Suprapubic skin (tissue), 4 donors: ENCODE results near the gene DRC3. TPM values are rescaled to one million over a fixed set of nuclear protein-coding genes. Genes with fewer than 3 reads are reported as not detected.

Experiments used
- DNase-seq, 2 donors: peaks; one replicate each; pipeline ENCODE4 v3.0.0-alpha.2; 2019; ENCODE audit warnings: low spot score in 2 of 2
- H3K27ac ChIP-seq: fragments of 200-600 bp; sonication (generic); one replicate; pipeline ENCODE4 v1.5.1; 2019
- H3K27me3 ChIP-seq: fragments of 200-600 bp; sonication (generic); one replicate; pipeline ENCODE4 v1.5.1; 2019
- H3K36me3 ChIP-seq: fragments of 200-600 bp; sonication (generic); one replicate; pipeline ENCODE4 v1.5.1; 2019
- H3K4me1 ChIP-seq: fragments of 200-600 bp; sonication (generic); one replicate; pipeline ENCODE4 v1.5.1; 2019
- H3K4me3 ChIP-seq: fragments of 200-600 bp; sonication (generic); one replicate; pipeline ENCODE4 v1.5.1; 2019; ENCODE audit warnings: mild to moderate bottlenecking
- H3K9me3 ChIP-seq: fragments of 200-600 bp; sonication (generic); one replicate; pipeline ENCODE4 v1.5.1; 2019
- EP300 ChIP-seq: sonication (generic); formaldehyde crosslinking; IDR thresholded peaks from one replicate; pipeline ENCODE4 v1.6.1; 2017; ENCODE audit warnings: antibody characterized with exemption
- POLR2A ChIP-seq, 2 donors: fragments of 450-650 bp; IDR thresholded peaks; one replicate each; pipeline ENCODE4 v1.6.1; 2017; ENCODE audit warnings: antibody characterized with exemption in 2 of 2, mild to moderate bottlenecking in 2 of 2, moderate library complexity in 2 of 2
- POLR2AphosphoS5 ChIP-seq, 3 donors: sonication (generic); formaldehyde crosslinking; IDR thresholded peaks; one replicate each; pipeline ENCODE4 v1.6.1; 2017; ENCODE audit warnings: antibody characterized with exemption in 3 of 3
- WGBS: methylation state at CpG from one replicate; pipeline ENCODE4 v1.1.5; 2018; 5-methylcytosine and 5-hydroxymethylcytosine counted together
- total RNA-seq, 4 donors: library from RNA; depleted of rRNA; stranded (reverse); fragments of >200 nt; gene quantifications; one replicate each; pipeline ENCODE4 v1.1.0, GENCODE V29; 2016
- TF ChIP-seq, protein P1 (sequence below), 2 donors: fragments of 200-600 bp in 1 of 2; fragments of 450-650 bp in 1 of 2; sonication (generic) in 1 of 2; IDR thresholded peaks; one replicate each; pipeline ENCODE4 v1.5.1; 2016 to 2019; ENCODE audit warnings: antibody characterized with exemption in 2 of 2, mild to moderate bottlenecking in 1 of 2, moderate library complexity in 1 of 2

DRC3 gene
- total RNA-seq, 4 donors from 2014 or later: 2.0 to 10.6 (median 5.5) TPM

DNA sequence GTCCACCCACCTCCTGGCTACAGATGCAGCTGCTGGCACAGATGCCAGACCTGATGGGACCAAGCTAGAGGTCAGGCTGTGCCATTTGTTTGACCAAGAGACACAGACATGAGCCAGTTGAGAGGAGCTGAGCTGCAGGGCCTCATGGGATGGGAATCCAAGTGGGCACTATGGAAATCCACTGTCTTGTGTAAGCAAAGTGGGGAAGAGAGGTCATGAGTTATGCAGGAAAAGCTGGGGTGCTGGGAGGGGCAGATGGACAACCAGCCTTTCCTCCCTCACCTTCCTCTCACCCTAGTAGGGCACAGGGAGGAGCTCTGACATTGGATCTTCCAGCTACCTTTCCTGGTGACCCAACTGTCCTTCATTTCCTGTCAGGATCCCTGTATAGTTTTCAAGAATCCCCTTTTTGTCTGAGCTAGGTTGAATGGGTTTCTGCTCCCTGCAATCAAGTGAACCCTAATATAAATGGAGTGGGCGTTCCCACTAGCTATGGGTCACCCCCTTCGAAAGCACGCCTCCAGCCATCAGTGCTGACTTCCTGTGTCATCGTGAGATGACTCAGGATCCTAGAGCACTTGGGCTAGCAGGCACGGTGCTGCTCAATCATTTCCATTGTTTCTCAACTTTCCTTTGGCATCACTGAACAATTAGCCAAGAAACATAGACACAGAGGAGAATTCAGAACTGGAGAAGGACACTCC lies 52.7 kb downstream of the DRC3 start:
- Histone ChIP-seq H3K9me3 (no peaks in the 10 kb centered on the region), H3K4me1 (peaks cover 30% of the 10 kb centered on the region), H3K27me3 (no peaks in the 10 kb centered on the region), H3K36me3 (peaks cover 15% of the 10 kb centered on the region), H3K27ac (no peak overlapping the region), H3K4me3 (no peak overlapping the region)
- WGBS: 42% methylated on average over 5 of the region's 5 CpGs
- TF ChIP-seq, protein P1, sequence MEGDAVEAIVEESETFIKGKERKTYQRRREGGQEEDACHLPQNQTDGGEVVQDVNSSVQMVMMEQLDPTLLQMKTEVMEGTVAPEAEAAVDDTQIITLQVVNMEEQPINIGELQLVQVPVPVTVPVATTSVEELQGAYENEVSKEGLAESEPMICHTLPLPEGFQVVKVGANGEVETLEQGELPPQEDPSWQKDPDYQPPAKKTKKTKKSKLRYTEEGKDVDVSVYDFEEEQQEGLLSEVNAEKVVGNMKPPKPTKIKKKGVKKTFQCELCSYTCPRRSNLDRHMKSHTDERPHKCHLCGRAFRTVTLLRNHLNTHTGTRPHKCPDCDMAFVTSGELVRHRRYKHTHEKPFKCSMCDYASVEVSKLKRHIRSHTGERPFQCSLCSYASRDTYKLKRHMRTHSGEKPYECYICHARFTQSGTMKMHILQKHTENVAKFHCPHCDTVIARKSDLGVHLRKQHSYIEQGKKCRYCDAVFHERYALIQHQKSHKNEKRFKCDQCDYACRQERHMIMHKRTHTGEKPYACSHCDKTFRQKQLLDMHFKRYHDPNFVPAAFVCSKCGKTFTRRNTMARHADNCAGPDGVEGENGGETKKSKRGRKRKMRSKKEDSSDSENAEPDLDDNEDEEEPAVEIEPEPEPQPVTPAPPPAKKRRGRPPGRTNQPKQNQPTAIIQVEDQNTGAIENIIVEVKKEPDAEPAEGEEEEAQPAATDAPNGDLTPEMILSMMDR (IDR thresholded peaks at IDR 0.05): no peak
- no peak for TF ChIP-seq POLR2A (IDR thresholded peaks at IDR 0.05)
- no peak for TF ChIP-seq EP300
- TF ChIP-seq POLR2AphosphoS5 (IDR thresholded peaks at IDR 0.05): no peak
- no peak for DNase-seq

DNA sequence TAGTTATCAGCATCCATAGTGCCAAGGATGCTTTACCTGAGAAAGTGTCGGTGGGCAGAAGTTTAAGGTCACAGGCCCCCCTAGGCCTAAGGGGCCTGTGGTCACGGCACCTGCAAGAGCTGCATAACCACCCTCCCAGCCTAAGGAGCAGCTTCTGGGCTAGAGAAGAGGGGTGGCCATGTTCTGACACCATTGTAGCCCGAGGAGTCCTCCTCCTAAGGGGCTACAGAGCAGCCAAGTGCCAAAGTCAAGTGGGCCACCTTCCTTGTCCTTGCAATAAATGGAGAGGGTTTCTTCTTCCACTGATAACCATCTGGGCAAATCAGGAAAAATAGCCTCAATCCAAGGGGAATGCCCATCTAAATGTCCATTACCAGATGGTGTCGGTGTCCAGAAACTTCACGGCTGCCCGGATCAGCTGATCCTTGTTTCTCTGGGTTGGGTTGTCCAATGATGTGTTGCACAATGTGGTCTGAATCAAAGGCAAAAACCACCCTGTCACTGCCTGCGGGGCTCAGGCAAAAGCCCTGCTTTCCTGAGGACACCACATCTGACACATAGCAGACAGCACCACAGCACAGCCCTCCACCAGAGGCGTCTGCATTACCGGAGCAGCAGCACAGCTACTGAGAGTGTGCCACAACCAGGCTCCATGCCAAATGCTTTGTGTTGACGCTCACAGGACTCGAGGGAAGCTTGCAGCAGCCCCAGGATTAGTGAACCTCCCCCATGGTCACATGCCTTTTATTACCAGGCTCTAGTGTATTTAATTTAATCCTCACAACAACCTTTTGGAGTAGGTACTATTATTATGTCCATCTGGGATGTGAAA lies 53.5 kb downstream of the DRC3 start:
- 63% methylated on average over 11 of the region's 11 CpGs for WGBS
- H3K27ac ChIP-seq: no peak overlapping the region
- peaks cover 30% of the 10 kb centered on the region for H3K4me1 ChIP-seq
- no peaks in the 10 kb centered on the region for H3K27me3 ChIP-seq
- no peak for DNase-seq
- no peak overlapping the region for H3K4me3 ChIP-seq
- H3K9me3 ChIP-seq: no peaks in the 10 kb centered on the region
- TF ChIP-seq POLR2AphosphoS5 (IDR thresholded peaks at IDR 0.05): no peak
- TF ChIP-seq, protein P1 (IDR thresholded peaks at IDR 0.05): no peak
- no peak for TF ChIP-seq POLR2A (IDR thresholded peaks at IDR 0.05)
- TF ChIP-seq EP300: no peak
- peaks cover 15% of the 10 kb centered on the region for H3K36me3 ChIP-seq

DNA sequence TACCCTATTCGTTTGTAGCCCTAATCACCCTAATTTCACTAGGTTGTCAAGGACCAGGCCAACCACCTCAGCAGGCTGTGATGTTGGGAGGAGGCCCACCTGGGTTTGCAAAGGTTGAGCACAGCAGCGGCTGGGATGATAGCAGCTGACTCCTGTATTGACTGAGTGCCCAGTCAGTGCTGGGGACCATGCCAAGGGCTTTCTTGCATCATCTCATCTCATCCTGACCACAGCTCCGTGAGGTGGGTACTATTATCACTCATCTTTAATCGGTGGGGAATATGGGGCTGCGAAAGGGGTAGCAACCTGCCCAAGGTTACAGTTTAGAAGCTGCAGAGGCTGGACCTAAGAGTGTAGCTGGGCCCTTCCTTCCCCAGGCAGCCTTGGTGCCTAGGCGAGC lies 54.6 kb downstream of the DRC3 start:
- whole genome bisulfite sequencing: 67% methylated on average over 6 of the region's 6 CpGs
- no peak for TF ChIP-seq EP300
- no peak for TF ChIP-seq POLR2A (IDR thresholded peaks at IDR 0.05)
- TF ChIP-seq, protein P1 (IDR thresholded peaks at IDR 0.05): no peak
- TF ChIP-seq POLR2AphosphoS5 (IDR thresholded peaks at IDR 0.05): no peak
- Histone ChIP-seq H3K4me1 (peaks cover 35% of the 10 kb centered on the region), H3K4me3 (no peak overlapping the region), H3K9me3 (no peaks in the 10 kb centered on the region), H3K36me3 (peaks cover 10% of the 10 kb centered on the region), H3K27ac (no peak overlapping the region), H3K27me3 (no peaks in the 10 kb centered on the region)
- no peak for DNase-seq

DNA sequence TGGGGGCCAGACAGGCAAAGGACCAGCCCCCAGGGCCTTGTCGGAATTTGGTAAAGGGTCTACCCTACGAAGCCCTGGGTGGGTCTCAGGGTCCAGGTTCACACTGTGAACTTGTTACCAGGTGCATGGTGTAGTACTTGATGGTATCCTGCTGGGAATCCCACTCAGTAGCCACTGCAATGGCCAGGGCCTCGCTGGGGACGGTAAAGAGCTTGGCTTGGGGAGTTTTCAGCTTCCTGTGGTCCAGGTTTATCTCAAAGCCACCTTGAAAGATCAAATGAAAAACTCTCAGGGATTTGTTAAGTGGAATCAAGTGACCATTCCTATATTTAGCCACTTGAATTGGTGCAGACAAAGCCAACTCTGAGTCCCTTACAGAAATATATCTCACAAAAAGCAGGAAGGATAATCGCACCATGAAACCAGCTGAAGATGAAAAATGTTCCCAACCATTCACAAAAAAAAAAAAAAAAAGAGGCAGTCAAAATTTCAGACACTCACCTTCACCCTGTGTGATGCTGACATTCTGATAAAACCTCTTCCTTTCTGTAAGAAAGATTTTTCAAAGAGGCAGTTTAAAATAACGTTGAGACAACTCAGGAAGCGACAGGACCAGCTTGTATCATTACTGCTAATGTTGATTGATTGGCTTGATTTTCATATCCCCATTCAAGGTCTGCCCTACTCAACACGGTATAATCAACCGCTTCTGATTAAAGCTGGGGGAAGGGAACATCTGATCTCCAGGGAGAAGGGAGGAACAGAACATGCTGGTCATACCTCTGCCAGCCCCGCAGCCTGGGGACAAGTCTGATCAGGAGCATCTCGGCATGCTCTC lies 55.7 kb downstream of the DRC3 start:
- TF ChIP-seq, protein P1 (IDR thresholded peaks at IDR 0.05): no peak
- TF ChIP-seq EP300: no peak
- no peak for TF ChIP-seq POLR2AphosphoS5 (IDR thresholded peaks at IDR 0.05)
- no peak for TF ChIP-seq POLR2A (IDR thresholded peaks at IDR 0.05)
- WGBS: 59% methylated on average over 11 of the region's 11 CpGs
- no peak for DNase-seq
- Histone ChIP-seq H3K27ac (no peak overlapping the region), H3K36me3 (peaks cover 10% of the 10 kb centered on the region), H3K4me3 (no peak overlapping the region), H3K27me3 (no peaks in the 10 kb centered on the region), H3K9me3 (no peaks in the 10 kb centered on the region), H3K4me1 (peaks cover 38% of the 10 kb centered on the region)
